Epidermal melanocyte (primary cell): ENCODE results near the gene SPAG16.

Source experiments
- DNase-seq: peaks from one replicate; pipeline ENCODE4 v3.0.0; 2011; ENCODE audit warnings: low spot score; ENCODE audit not compliant: insufficient read length

SPAG16 gene

DNA sequence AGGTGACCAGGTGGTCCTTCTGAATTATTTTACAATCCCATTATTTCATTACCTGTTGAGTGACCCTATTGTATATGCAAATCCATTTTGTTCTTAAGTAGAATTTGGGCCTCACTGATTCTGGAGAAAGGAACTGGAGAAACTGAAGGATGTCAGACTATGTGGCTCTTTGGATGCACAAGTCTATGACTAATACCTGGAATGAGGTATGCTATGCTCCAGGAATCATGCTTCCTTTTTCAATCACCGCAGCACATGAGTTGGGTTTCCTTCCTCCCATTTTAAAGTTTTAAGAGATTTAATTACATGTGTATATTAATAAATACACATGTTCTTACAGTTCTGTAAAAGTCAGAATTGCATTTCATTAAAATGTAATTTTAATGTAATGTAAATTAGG lies 872.7 kb downstream of the SPAG16 start:
- no peak for DNase-seq

DNA sequence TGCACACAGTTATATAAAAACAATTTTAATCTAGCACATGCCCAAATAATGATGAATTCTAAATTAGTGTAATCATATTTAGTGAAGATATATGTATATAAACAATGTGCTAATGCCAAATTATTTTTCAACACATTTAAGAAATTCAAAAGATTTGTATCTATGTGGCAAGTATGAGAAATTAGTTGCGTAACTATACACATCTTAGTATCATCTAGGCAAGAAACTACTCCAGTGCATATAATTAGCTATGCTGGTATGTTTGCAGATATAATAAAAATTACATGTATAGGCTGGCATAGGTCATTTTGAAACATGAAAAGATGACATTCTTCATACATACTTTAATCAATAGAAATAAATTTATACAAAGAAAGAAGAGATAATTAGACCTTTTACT lies 874.6 kb downstream of the SPAG16 start:
- no peak for DNase-seq

DNA sequence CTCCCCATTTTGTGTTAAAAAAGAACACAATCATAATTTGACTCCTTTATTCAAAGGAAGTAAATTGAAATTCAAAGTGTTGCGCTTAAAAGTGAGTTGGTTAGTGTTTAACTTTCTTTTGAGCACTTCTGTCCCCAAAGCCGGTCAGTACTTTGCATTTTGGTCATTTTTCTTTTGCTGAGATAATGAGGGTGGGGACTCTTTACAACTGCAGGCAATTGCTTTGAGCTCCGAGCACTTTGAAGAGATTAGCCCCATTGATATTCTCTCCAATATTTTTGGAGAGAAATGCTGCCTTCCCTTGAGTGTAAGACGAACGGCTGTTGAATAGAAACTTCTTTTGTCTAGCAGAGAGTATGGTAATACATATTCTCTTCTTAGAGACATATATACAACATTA lies 885.0 kb downstream of the SPAG16 start:
- DNase-seq = no peak

DNA sequence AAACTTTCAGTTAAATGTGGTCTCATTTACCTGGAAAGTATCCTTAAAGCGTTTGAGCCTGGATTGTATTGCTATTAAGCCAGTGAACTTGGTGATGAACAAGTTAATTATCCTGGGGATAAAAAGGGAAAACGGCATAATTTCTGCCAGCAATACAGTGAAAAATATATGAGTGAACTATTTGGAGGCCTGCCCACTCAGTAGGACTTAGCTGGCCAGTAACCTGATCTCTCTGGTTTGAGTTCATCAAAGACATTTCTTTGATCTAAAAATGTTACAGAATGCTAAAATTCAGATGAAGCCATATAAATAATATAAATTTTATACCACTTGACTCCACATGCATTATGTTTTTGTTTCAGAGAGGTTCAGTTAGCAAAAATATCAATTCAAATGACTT lies 885.5 kb downstream of the SPAG16 start:
- no peak for DNase-seq

DNA sequence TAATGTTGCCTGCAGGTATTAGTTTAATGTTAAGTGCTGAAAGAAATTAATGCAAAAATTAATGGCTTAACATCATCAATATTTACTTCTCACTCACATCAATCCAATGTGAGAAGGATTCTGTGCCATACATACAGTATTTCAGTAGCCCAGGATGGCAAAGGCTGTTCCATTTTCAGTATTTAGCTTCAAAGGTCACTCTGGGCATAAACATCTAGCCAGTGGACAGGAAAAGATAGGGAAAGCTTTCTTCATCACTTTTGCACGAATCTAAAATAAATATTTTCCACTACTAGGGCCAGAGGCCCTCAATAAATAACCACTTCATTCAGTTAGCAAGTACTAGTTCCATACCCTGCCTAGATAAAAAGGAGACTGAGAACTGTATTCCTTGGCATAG lies 890.3 kb downstream of the SPAG16 start:
- DNase-seq = no peak

DNA sequence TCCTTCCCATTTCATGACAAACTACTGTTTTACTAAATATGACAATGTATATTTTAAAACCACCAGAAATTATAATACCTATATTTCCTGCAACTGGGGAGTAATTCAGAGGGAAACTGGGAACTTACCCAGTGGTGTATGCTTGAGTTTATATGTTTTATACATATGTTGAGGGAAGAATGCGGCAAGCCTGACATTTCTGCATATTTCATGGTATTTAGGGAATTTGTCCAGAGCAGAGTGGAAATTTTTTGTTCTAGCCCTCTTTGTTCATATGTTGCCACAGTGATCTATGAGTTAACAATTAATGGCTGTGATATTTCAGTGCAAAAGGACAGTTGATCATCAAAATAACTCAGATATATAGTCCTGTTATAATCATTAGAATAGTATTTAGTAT lies 895.8 kb downstream of the SPAG16 start:
- no peak for DNase-seq

DNA sequence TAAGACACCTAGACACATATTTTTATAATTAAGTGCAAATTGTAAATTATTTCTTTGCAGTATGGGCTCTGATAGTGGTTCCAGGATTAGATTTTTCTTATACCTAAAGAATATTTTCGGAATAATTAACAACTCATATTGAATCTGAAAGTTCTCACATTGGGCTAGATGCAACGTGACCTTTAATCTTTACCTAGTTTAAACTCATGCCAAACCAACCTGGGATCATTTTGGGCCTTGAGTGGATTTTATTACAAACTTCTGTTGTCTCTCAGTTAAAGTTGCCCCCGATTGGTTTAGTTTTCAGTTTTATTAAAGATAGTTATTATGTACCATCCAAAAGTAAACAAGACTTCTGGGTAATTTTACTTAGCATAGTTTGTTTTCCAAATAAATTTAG lies 896.4 kb downstream of the SPAG16 start:
- no peak for DNase-seq

DNA sequence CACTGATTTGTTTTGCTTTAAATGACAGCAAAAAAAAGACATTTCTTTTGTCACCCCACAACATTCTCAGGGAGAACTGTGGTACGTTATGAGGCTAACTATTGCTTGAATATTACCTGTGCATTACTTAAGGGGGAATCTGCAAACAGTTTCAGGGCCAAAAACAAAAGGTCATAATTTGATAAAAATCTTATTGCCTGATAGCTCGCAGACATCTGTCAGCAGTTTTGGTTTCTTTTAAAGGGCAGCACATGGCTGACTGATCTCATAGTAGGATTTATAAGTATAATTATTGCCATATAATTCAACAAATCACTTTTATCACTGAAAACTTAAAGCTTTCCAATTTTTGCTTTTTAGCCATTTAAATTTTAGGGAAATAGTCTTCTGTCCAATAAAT lies 900.2 kb downstream of the SPAG16 start:
- no peak for DNase-seq

DNA sequence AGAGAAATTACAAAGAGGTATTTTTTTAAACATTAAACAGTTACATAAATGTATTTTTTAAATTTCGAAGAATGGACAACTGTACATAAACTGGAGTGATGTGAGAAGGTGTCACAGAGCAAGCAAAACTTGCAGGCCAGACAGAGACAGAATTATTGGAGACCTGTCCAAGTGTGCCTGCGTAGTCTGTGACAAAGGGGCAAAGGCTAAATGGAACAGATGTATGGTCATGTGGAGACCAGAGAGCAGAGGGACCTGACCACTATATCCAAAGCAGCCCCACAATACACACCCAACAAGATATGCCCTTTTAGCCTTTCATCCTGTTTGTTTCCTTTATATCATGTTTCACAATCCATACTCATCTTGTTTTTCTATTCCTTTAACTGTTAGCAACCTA lies 901.3 kb downstream of the SPAG16 start:
- DNase-seq = no peak

DNA sequence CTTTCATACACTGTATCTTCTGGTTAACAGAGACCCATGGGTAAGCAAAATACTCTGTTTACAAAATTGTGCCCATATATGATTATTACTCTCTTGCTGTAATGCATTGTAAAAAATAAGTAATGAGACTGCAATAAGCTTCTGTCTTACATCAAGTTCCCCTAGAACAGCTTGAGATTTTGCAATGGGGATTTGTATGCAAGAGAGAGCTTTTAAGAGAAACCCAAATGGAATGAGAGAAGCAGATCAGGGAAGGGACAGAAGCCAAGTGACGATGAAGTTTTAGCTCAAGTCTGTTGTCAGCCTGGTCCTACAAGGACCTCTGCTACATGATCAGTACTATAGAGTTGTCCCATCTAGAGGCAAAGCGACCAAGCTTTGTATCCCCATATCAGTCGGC lies 908.4 kb downstream of the SPAG16 start:
- no peak for DNase-seq

DNA sequence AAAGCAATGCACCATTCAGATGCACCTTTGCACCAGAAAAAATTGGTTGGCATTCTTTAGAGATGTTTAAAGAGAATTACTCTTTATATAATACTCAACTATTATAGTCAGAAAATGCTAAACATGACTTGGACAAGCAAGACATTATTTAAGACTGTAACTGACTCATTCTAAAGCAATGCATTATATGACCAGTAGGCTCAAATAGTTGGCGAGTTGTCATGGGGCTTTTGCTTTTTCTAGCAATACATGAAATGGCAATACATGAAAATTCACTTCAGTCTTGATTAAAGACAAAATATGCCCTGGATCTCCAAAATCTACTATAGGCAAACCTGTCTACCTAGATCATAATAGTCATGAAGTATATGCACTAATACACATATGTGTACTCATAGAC lies 909.7 kb downstream of the SPAG16 start:
- no peak for DNase-seq

DNA sequence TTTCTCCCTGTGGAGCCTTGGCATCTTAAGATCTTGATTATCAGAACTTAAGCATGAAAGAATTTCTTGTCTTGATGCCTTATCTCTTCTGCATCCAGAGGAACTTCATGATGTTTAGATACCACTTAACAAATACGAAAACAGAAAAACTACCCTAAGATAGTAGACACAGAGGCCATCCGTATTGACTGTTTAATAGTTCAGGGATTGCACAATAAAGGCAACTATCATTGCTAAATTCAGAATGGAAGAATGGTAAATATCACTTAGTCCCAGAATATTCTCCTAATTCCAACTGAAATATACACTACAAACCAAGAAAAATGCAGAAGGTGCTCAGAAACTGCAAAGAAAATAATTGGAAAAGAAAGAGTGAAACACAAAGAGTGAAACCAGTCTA lies 912.0 kb downstream of the SPAG16 start:
- DNase-seq = no peak

DNA sequence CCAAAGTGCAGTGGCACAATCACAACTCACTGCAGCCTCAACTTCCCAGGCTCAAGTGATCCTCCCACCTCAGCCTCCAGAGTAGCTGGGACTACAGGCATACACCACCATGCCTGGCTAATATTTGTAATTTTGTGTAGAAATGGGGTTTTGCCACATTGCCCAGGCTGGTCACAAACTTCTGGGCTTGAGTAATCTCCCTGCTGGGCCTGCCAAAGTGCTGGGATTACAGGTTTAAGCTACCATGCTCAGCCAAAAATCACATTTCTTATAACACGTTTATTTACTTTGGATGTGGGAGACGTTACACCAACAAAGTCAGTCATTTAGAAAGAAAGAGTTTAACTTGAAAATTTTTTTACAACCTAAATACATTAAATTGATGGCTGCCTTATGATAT lies 917.6 kb downstream of the SPAG16 start:
- DNase-seq = no peak

DNA sequence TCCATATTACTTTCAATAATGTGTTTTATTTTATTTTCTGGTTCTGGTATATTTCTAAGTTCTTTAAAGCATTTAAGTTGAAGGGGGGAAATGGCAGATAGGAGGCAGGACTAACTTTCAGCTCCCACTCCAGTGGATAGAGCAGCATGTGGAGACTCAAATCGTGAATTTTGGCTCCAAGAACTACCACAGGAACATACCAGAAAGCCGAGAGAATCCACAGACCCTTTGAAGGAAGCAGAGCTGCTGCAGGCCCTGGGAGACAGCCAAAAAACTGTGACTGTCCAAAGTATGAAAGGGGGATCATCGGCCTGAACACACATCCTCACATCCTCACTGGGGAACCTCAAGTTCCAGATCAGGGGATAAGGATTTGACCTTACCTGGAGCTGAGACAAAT lies 919.0 kb downstream of the SPAG16 start:
- DNase-seq = no peak

DNA sequence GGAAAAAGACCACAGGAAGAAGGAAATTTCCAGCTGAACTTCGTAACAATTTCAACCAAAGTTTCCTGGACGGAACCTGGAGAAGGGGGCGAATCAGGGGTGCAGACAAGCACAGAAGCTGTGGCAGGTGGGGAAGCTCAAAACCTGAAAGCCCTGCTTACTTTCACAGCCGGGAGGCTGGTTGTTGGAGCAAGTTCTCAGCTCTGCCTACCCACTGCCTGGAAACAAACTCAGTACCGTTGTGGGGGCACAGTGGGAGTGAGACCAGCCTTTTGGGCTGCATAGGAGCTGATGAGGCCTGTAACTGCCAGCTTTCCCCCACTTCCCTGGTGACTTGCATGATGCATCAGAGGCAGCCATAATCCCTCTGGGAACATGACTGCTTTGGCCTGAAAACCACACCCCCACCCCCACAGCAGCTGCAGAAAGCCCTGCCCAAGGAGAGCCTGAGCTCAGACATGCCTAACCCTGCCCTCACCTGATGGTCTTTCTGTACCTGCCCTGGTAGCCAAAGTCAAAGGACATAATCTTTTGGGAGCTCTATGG lies 919.6 kb downstream of the SPAG16 start:
- no peak for DNase-seq

DNA sequence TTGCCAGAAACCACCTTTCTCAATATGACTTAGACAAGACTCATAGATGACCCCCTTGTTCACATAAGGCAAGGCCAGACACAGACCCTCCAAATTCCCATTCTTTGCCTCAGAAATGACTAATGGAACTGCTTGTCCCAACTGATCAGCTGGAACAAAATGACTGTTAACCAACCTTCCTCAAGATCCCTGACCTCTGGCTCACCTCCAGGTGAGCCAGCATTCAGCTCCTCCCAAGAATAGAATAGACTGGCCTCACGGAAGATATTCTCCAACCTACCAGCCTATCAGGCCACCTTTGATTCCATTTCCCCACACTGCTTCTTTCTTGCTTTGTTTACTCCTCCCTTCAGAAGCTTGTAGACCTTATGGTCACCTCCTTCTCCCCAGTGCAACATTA lies 930.8 kb downstream of the SPAG16 start:
- no peak for DNase-seq

DNA sequence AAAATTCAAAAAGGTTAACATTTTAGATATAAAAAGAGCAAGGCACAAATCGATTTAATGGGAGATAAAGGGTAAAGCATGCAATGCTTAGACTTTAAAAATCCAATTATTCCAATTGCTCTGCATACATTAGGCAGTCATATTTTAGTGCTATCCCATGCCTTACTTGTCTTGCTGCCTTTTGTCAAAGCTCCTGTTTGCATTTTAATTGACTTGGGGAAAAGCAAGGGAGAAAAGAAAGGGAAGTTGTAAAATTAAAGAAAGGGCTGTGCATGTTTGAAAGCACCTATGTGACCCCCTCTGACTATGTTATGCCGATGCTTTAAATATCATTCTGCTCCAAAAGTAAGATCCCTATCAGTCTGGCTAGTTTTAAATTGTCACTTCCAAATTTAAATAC lies 932.9 kb downstream of the SPAG16 start:
- DNase-seq = no peak

DNA sequence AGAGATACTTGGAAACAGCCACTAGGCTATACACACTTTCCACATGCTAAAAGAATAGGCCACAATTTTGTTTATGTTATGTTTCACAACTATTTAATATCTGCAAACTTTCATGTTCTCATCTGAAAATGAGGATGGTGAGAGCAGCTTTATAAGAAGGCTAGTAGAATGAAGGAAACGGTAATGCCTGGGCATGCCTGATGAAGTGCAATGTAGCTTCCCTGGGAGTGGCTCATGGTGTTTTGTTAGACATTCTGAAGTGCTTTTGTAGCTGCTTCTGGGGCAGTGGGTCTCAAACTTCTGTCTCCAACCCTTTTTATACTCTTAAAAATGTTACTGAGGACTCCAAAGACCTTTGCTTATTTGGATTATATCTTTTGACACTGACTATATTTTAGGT lies 933.3 kb downstream of the SPAG16 start:
- no peak for DNase-seq

DNA sequence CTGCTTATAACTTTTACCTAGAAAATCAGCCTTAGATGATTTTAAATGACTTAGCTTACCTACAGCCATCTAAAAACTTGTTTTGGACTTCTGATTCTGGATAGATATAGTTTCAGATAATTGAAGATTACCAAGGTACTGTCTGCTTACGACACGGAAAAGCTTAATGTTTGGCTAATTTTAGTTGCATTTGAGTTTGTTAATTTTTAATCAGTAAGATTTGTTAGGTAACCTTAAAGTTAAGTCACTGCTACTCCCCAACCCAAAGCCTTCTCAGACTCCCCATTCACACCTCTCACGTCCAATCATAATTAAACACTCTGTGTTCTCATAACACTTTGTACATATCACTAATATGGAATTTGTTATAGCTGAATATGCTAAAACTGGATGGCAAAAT lies 936.0 kb downstream of the SPAG16 start:
- DNase-seq = no peak

DNA sequence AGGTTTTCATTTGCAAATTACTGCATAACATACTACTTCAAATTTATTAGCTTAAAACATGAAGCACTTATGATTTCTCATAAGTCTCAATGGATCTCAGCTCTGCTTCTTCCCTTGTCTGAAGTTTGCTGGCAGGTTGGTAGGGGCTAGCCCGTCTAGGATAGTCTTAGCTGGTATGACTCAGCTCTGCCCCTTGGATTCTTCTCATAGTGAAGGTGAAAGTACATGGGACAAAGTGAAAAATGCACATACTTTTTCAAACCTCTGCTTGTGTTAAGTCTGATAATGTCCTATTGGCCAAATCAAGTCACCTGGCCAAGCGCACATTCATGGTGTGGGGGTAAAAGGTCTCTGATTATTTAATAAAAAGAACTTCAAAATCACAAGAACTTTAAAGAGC lies 941.8 kb downstream of the SPAG16 start:
- no peak for DNase-seq

DNA sequence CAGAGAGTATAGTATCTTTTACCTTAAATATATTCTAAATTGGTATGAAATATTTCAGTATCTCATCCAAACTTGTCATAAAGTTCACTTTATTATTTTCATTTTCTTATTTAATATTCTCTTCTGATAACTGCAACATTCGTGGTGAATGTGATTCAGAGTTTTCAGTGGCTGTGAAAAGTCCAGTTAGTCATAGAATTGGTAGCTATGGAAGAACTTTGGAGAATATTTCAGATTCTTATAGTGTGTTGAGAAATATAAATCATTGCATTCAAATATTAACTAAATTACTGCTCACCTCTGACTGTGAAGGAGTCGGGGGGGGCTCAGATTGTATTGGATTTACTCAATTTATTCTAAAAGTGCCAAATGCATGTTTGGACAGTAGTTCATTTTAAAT lies 948.0 kb downstream of the SPAG16 start:
- DNase-seq = no peak

DNA sequence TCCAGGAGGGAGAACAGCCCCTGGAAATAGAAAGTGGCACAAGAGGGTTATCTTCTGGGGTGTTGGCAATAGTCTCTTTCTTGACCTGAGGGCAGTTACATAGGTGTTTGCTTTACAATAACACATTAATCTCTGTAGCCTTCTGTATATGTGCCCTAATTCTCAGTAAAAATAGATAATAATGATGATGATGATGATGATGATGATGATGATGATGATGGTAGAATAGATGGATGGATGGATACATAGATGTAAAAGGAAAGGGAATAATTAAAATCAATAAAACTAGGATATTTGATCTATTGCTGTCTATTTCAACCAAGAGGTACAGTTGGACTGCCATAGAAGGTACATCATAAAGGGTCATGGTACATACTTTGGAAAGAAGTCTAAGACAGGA lies 948.9 kb downstream of the SPAG16 start:
- DNase-seq = no peak

DNA sequence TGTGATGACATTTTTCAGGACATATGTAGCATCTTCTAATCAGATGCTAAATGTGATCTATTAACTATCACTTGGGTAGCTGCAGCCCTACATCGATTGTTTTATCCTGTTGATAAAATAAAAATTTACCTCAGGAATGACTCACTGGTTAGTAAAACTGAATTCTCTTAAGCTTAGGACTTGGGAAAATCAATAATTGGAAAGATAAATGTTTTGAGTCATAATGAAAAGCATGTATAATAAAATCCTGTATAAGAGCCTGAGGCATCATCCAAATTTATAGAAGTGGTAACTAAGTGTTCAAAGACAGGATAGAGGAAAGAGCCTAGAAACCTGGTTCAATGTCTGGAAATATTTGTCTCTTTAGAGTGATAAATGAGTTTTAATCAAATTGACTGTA lies 958.5 kb downstream of the SPAG16 start:
- DNase-seq = no peak

DNA sequence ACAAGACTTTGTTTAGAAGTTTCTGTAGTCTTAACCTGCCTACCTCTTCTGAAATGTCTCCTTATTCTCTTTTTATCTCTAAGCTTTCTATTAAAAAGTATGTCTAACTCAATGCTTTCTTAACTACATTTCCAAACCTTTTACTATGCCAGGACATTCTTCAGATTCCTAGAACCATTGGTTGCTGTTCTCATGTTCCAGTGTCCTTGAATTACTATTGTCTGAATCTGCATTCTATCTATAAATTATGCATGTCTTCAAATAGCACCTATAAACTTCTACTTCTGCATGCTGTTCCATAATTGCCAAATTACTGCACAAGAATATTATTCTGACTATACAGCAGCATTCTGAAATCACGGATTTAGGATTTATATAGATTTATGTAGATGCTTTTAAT lies 960.6 kb downstream of the SPAG16 start:
- DNase-seq = no peak
